Fibroblast of lung (primary cell): ENCODE results near the gene MYO7A. TPM values are rescaled to one million over a fixed set of nuclear protein-coding genes. Genes with fewer than 3 reads are reported as not detected.

Experiments used
- DNase-seq, 2 donors: peaks; one replicate each; pipeline versions ENCODE4 v3.0.0 to v3.0.0-alpha.2; 2010; ENCODE audit warnings: low read depth in 2 of 2
- H2AFZ ChIP-seq: 2 replicates; pipeline ENCODE4 v1.5.1; 2012; ENCODE audit warnings: low read length, control low read depth, inconsistent platforms
- H3K27ac ChIP-seq: 2 replicates; pipeline ENCODE4 v1.5.1; 2011; ENCODE audit warnings: low read length, control low read depth; ENCODE audit not compliant: insufficient read depth
- H3K27me3 ChIP-seq: 2 replicates; pipeline ENCODE4 v1.5.1; 2011; ENCODE audit warnings: mild to moderate bottlenecking, low read length; ENCODE audit not compliant: control insufficient read depth, insufficient read depth
- H3K36me3 ChIP-seq: 2 replicates; pipeline ENCODE4 v1.5.1; 2011; ENCODE audit warnings: low read length; ENCODE audit not compliant: control insufficient read depth, insufficient read depth
- H3K4me1 ChIP-seq: 2 replicates; pipeline ENCODE4 v1.5.1; 2011; ENCODE audit warnings: low read length; ENCODE audit not compliant: control insufficient read depth, insufficient read depth; ENCODE audit errors: extremely low read depth
- H3K4me2 ChIP-seq: 2 replicates; pipeline ENCODE4 v1.5.1; 2011; ENCODE audit warnings: low read length, control low read depth; ENCODE audit not compliant: insufficient read depth; ENCODE audit errors: extremely low read depth
- H3K4me3 ChIP-seq, 4 experiments: fragments of 200-600 bp in 1 of 4; sonication (generic) in 1 of 4; replicated peaks in 1 of 4; 2 replicates each; pipeline ENCODE4 v1.5.1; 2011 to 2016; ENCODE audit warnings: low read length in 4 of 4, low read depth in 3 of 4, mild to moderate bottlenecking in 3 of 4, control low read depth in 2 of 4, inconsistent platforms in 1 of 4, mixed read lengths in 1 of 4; ENCODE audit not compliant: insufficient read depth in 1 of 4; ENCODE audit errors: control extremely low read depth in 1 of 4
- H3K79me2 ChIP-seq: 2 replicates; pipeline ENCODE4 v1.5.1; 2012; ENCODE audit warnings: mild to moderate bottlenecking, low read length, inconsistent platforms; ENCODE audit not compliant: control insufficient read depth, insufficient read depth
- H3K9ac ChIP-seq: 2 replicates; pipeline ENCODE4 v1.5.1; 2011; ENCODE audit warnings: mild to moderate bottlenecking, low read length, control low read depth; ENCODE audit not compliant: insufficient read depth
- H3K9me3 ChIP-seq: 2 replicates; pipeline ENCODE4 v1.5.1; 2012; ENCODE audit warnings: low read depth, low read length; ENCODE audit not compliant: control insufficient read depth, insufficient read depth
- H4K20me1 ChIP-seq: 2 replicates; pipeline ENCODE4 v1.5.1; 2011; ENCODE audit warnings: low read length; ENCODE audit not compliant: control insufficient read depth, insufficient read depth; ENCODE audit errors: extremely low read depth
- EZH2 ChIP-seq: IDR thresholded peaks from 2 replicates; pipeline ENCODE4 v1.5.1; 2012; ENCODE audit warnings: low read length, control low read depth, mild to moderate bottlenecking; ENCODE audit errors: missing control alignments
- polyA plus RNA-seq, 2 donors: library from polyadenylated mRNA; depleted of rRNA in 1 of 2; stranded (reverse) in 1 of 2; unstranded in 1 of 2; fragments of >200 nt; gene quantifications; 2 replicates each; pipeline ENCODE4 v1.2.1, GENCODE V29; 2011 to 2012; ENCODE audit warnings: missing spikeins in 1 of 2
- total RNA-seq: library from RNA; depleted of rRNA; stranded (reverse); fragments of >200 nt; gene quantifications from 2 replicates; pipeline ENCODE4 v1.2.1, GENCODE V29; 2014
- TF ChIP-seq, protein P1 (sequence below), 2 donors: IDR thresholded peaks in 1 of 2; conservative IDR thresholded peaks in 1 of 2; 1 replicate in 1 of 2; 2 replicates in 1 of 2; pipeline ENCODE4 v1.5.1; 2011 to 2012; ENCODE audit warnings: low read length in 2 of 2, control low read depth in 1 of 2, inconsistent platforms in 1 of 2, low read depth in 1 of 2, mild to moderate bottlenecking in 1 of 2

The MYO7A gene
- total and polyA plus RNA-seq, 2 donors (not counting 1 experiment from before 2014, with no cell fraction given): 0.01 to 0.33 TPM

DNA sequence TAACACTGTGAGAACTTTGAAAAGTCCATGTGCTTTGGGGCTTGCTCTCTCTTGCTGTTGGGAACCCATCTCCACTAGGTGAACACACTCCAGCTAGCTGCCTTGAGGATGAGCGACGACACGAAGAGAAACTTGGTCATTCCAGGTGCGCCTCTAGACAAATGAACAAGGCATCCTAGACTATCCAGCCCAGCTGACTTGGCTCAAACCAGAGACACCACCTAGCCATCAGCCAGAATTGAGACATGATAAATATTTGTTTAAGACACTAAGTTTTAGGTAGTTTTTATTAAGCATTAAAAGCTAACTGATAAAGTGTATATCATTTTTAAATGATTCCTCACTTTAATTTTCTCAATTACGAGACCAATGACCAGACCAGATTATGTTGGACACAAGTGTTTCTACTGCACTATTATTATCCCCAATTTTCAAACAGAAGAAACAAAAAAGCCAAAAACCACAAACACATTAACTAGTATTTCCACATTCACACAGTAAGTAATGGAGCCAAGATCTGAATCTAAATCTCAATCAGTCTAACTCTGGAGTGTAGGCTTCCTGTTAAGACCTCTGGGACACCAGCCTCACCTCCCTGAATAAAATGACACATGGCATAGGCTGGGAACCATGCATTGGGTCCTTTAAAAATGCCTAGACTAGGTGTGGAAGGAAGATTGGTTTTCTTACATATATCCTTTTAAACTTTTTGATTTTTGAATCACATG is 103.0 kb downstream of the MYO7A start:
- Histone ChIP-seq H3K36me3 (no peaks in the 10 kb centered on the region), H3K9me3 (no peaks in the 10 kb centered on the region), H3K27me3 (peaks cover 5% of the 10 kb centered on the region), H3K79me2 (no peaks in the 10 kb centered on the region), H3K4me3 (no peak overlapping the region), H3K4me1 (no peaks in the 10 kb centered on the region), H3K27ac (no peak overlapping the region), H3K4me2 (no peak overlapping the region), H2AFZ (no peak overlapping the region), H4K20me1 (no peaks in the 10 kb centered on the region), H3K9ac (no peak overlapping the region)
- no peak for DNase-seq
- TF ChIP-seq EZH2: no peak
- TF ChIP-seq, protein P1, sequence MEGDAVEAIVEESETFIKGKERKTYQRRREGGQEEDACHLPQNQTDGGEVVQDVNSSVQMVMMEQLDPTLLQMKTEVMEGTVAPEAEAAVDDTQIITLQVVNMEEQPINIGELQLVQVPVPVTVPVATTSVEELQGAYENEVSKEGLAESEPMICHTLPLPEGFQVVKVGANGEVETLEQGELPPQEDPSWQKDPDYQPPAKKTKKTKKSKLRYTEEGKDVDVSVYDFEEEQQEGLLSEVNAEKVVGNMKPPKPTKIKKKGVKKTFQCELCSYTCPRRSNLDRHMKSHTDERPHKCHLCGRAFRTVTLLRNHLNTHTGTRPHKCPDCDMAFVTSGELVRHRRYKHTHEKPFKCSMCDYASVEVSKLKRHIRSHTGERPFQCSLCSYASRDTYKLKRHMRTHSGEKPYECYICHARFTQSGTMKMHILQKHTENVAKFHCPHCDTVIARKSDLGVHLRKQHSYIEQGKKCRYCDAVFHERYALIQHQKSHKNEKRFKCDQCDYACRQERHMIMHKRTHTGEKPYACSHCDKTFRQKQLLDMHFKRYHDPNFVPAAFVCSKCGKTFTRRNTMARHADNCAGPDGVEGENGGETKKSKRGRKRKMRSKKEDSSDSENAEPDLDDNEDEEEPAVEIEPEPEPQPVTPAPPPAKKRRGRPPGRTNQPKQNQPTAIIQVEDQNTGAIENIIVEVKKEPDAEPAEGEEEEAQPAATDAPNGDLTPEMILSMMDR (conservative IDR thresholded peaks at IDR 0.05 in 1 of 2, IDR thresholded peaks at IDR 0.05 in 1 of 2; ENCODE audit: low read depth in 1 of 2, low read length in 2 of 2): no peak

DNA sequence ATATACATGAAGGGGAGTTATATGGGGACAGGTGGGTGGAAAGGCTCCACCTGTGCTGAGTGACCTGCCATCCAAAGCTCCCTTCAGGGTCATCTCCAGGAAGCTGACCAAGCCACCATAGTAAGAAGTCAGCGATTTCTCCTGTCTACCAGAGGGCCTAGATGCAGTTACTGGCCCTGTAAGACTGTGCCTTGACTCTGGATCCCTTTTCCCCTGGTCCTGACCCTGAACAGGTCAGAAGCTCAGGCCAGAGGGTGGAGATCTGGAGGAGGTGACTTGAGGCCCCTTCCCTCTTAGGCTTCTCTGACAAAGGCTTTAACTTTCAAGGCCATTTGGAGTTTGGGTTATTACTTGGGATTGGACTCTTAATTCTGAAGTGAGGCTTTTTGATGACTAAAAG is 103.8 kb downstream of the MYO7A start:
- TF ChIP-seq, protein P1 (conservative IDR thresholded peaks at IDR 0.05 in 1 of 2, IDR thresholded peaks at IDR 0.05 in 1 of 2; ENCODE audit: low read depth in 1 of 2, low read length in 2 of 2): no peak
- TF ChIP-seq EZH2: no peak
- Histone ChIP-seq H4K20me1 (no peaks in the 10 kb centered on the region), H2AFZ (no peak overlapping the region), H3K4me1 (no peaks in the 10 kb centered on the region), H3K9me3 (no peaks in the 10 kb centered on the region), H3K27ac (no peak overlapping the region), H3K4me2 (no peak overlapping the region), H3K4me3 (no peak overlapping the region), H3K27me3 (peaks cover 5% of the 10 kb centered on the region), H3K79me2 (no peaks in the 10 kb centered on the region), H3K36me3 (no peaks in the 10 kb centered on the region), H3K9ac (no peak overlapping the region)
- no peak for DNase-seq

DNA sequence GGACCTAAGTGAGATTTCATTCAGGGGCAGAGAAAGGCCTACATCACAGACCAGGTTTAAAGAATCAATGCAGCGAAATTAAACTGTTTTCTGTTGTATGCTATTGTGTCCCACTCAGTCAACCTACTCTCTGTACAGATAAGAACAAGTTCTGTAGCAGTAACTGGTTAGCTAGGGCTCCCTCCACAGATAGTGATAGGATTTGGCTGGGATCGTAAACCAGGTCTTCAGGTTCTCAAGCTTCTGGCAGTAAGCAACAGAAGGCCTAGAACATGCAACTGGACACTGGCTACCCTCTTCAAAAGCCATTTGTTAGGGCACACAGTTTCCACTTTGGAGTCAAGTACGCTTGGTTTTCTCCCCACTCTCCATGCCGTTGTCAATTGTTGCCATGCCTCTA is 104.2 kb downstream of the MYO7A start:
- Histone ChIP-seq H3K4me1 (no peaks in the 10 kb centered on the region), H3K27me3 (peaks cover 2% of the 10 kb centered on the region), H3K4me2 (no peak overlapping the region), H2AFZ (no peak overlapping the region), H3K9ac (no peak overlapping the region), H3K79me2 (no peaks in the 10 kb centered on the region), H3K4me3 (no peak overlapping the region), H3K36me3 (no peaks in the 10 kb centered on the region), H3K27ac (no peak overlapping the region), H4K20me1 (no peaks in the 10 kb centered on the region), H3K9me3 (no peaks in the 10 kb centered on the region)
- no peak for DNase-seq
- TF ChIP-seq, protein P1 (conservative IDR thresholded peaks at IDR 0.05 in 1 of 2, IDR thresholded peaks at IDR 0.05 in 1 of 2; ENCODE audit: low read depth in 1 of 2, low read length in 2 of 2): no peak
- no peak for TF ChIP-seq EZH2
